Medulla oblongata (tissue), 1 donor: ENCODE data around the gene DPP6.

Experiments used
- DNase-seq: peaks from one replicate; pipeline ENCODE4 v3.0.0-alpha.2; 2015; ENCODE audit errors: extremely low spot score

The DPP6 gene

GRCh38 chr7:154875297-154875696, 823.1 kb downstream of the DPP6 start:
- no peak for DNase-seq

GRCh38 chr7:154876516-154876915, 824.3 kb downstream of the DPP6 start:
- DNase-seq, result no peak

GRCh38 chr7:154877031-154877430, 824.8 kb downstream of the DPP6 start:
- DNase-seq, result no peak

- DNase-seq, result no peak
These were observed 827.4 kb downstream of the DPP6 start for GRCh38 chr7:154879629-154880028.

GRCh38 chr7:154880513-154880912, 828.3 kb downstream of the DPP6 start:
- no peak for DNase-seq

- no peak for DNase-seq
These were observed 828.8 kb downstream of the DPP6 start for GRCh38 chr7:154881026-154881425.

- DNase-seq, result no peak
These were observed 829.3 kb downstream of the DPP6 start for GRCh38 chr7:154881526-154881925.

GRCh38 chr7:154882931-154883474, 830.8 kb downstream of the DPP6 start:
- DNase-seq, result no peak

GRCh38 chr7:154884348-154884920, 832.2 kb downstream of the DPP6 start:
- no peak for DNase-seq

GRCh38 chr7:154886591-154886990, 834.4 kb downstream of the DPP6 start:
- no peak for DNase-seq

GRCh38 chr7:154888690-154889089, 836.5 kb downstream of the DPP6 start:
- no peak for DNase-seq

GRCh38 chr7:154892459-154892858, 840.3 kb downstream of the DPP6 start:
- DNase-seq, result no peak

GRCh38 chr7:154896076-154896475, 843.9 kb downstream of the DPP6 start:
- no peak for DNase-seq

GRCh38 chr7:154898973-154899855, 847.0 kb downstream of the DPP6 start:
- DNase-seq, result no peak

GRCh38 chr7:154899862-154900261, 847.7 kb downstream of the DPP6 start:
- DNase-seq, result no peak

- peak; percentile 50 for DNase-seq
These were observed 850.4 kb downstream of the DPP6 start for GRCh38 chr7:154902600-154903082.

GRCh38 chr7:154903083-154903731, 851.0 kb downstream of the DPP6 start:
- DNase-seq, result peak; percentile 43

- DNase-seq, result no peak
These were observed 852.9 kb downstream of the DPP6 start for GRCh38 chr7:154905146-154905545.

GRCh38 chr7:154905615-154906014, 853.4 kb downstream of the DPP6 start:
- no peak for DNase-seq

- DNase-seq, result no peak
These were observed 854.0 kb downstream of the DPP6 start for GRCh38 chr7:154906201-154906600.

GRCh38 chr7:154906736-154907355, 854.6 kb downstream of the DPP6 start:
- DNase-seq, result no peak
